ENCODE results near the gene SLC25A41. TPM values are rescaled to one million over a fixed set of nuclear protein-coding genes. Genes with fewer than 3 reads are reported as not detected.

Gene SLC25A41
- total and polyA plus RNA-seq, 9 of the 15 experiments (the other 6 are each of a cell fraction or from before 2014, with no cell fraction given), result 0.08 to 4.2 (median 1.6) TPM

DNA sequence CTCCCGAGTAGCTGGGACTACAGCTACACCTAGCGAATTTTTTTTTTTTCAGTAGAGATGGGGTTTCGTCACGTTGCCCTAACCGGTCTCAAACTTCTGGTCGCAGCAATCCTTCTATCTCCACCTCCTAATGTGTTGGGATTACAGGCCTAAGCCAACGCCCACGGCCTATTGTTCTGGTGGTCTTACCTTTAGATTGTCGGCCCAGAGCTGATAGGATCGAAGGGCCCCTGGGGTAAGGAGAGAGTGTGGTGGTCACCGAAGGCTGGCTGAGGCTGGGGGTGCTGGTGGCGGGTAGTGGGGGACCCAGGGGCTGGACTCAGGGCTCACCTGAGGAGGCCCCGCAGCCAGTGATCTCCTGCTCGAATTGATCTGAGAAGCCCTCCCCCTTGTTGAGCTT lies 37.5 kb upstream of the SLC25A41 start:
- Histone ChIP-seq H3K4me3 (no peak overlapping the region), H4K20me1 (replicated peaks; ENCODE audit: control insufficient read depth, insufficient read depth, low read length) (no peaks in the 10 kb centered on the region), H3K4me1 (replicated peaks in 1 of 2; ENCODE audit: control insufficient read depth in 2 of 2, insufficient read depth in 2 of 2, low read length in 2 of 2) (peaks cover 4 to 27% of the 10 kb centered on the region in 2 experiments; a peak in 4 of 5 replicates), H3K9me1 (ENCODE audit: control insufficient read depth, insufficient read depth, low read length) (no peaks in the 10 kb centered on the region), H3K9me3 (replicated peaks; ENCODE audit: control insufficient read depth, insufficient read depth, low read depth, low read length) (0 out of 2 replicates have a peak, but pooled peaks cover 2% of the 10 kb centered on the region), H3K27me3 (ENCODE audit: control insufficient read depth in 2 of 2, insufficient read depth in 2 of 2, low read length in 2 of 2) (peaks cover 3 to 8% of the 10 kb centered on the region in 2 experiments; a peak in 3 of 5 replicates), H3K4me2 (ENCODE audit: insufficient read depth, low read length) (no peak overlapping the region), H2AFZ (ENCODE audit: low read depth, low read length) (no peak overlapping the region), H3K36me3 (ENCODE audit: control insufficient read depth, insufficient read depth, low read length) (no peaks in the 10 kb centered on the region), H3K9ac (ENCODE audit: insufficient read depth in 1 of 2, low read depth in 2 of 2, low read length in 2 of 2) (peak overlapping the region in 1 of 2 experiments; percentile 42; a peak in 1 of 4 replicates), H3K27ac (ENCODE audit: extremely low read depth, low read depth, low read length) (no peak overlapping the region), H3K79me2 (ENCODE audit: control insufficient read depth, insufficient read depth, low read length) (no peaks in the 10 kb centered on the region)
- ATAC-seq, result peak; percentile 45; the same call in 1 of the 3 replicates
- no peak for TF ChIP-seq KAT7 (CRISPR knock-in tag; IDR thresholded peaks at IDR 0.05; ENCODE audit: borderline replicate concordance)
- TF ChIP-seq GABPB2 (CRISPR knock-in tag; conservative IDR thresholded peaks at IDR 0.05), result no peak
- TF ChIP-seq, protein P1, sequence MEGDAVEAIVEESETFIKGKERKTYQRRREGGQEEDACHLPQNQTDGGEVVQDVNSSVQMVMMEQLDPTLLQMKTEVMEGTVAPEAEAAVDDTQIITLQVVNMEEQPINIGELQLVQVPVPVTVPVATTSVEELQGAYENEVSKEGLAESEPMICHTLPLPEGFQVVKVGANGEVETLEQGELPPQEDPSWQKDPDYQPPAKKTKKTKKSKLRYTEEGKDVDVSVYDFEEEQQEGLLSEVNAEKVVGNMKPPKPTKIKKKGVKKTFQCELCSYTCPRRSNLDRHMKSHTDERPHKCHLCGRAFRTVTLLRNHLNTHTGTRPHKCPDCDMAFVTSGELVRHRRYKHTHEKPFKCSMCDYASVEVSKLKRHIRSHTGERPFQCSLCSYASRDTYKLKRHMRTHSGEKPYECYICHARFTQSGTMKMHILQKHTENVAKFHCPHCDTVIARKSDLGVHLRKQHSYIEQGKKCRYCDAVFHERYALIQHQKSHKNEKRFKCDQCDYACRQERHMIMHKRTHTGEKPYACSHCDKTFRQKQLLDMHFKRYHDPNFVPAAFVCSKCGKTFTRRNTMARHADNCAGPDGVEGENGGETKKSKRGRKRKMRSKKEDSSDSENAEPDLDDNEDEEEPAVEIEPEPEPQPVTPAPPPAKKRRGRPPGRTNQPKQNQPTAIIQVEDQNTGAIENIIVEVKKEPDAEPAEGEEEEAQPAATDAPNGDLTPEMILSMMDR (IDR thresholded peaks at IDR 0.05 in 2 of 3, conservative IDR thresholded peaks at IDR 0.05 in 1 of 3; ENCODE audit: insufficient read depth in 2 of 3, low read depth in 1 of 3, low read length in 3 of 3), result 0 out of 6 replicates have a peak, but pooled peaks of 1 of the 3 experiments have one; percentile 15
- TF ChIP-seq, protein P2, sequence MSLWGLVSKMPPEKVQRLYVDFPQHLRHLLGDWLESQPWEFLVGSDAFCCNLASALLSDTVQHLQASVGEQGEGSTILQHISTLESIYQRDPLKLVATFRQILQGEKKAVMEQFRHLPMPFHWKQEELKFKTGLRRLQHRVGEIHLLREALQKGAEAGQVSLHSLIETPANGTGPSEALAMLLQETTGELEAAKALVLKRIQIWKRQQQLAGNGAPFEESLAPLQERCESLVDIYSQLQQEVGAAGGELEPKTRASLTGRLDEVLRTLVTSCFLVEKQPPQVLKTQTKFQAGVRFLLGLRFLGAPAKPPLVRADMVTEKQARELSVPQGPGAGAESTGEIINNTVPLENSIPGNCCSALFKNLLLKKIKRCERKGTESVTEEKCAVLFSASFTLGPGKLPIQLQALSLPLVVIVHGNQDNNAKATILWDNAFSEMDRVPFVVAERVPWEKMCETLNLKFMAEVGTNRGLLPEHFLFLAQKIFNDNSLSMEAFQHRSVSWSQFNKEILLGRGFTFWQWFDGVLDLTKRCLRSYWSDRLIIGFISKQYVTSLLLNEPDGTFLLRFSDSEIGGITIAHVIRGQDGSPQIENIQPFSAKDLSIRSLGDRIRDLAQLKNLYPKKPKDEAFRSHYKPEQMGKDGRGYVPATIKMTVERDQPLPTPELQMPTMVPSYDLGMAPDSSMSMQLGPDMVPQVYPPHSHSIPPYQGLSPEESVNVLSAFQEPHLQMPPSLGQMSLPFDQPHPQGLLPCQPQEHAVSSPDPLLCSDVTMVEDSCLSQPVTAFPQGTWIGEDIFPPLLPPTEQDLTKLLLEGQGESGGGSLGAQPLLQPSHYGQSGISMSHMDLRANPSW (CRISPR knock-in tag; IDR thresholded peaks at IDR 0.05), result no peak
- no peak for TF ChIP-seq KDM4B (IDR thresholded peaks at IDR 0.05; ENCODE audit: borderline replicate concordance in 2 of 2, low read depth in 1 of 2)
- intact Hi-C loops (cut with micrococcal nuclease) (no loop called here), in situ Hi-C loops (cut with MboI) (no loop called here)
- CTCF ChIA-PET (ENCODE audit: low intra/inter-chr PET ratio), result no interaction called here
- 27% methylated on average over 11 of the region's 14 CpGs for WGBS (ENCODE audit: insufficient coverage, low coverage, missing lambda C conversion rate)
- POLR2A ChIA-PET, result interaction anchor here (0.6 to 0.7 kb wide), 3 partner anchors 13 to 420 kb away, joined by 3 read pairs; partner anchors contain the start of gene TNFSF9
- no TSS peak for BruUV-seq (replicated peaks)
- FAIRE-seq, result no peak
- DNase-seq (ENCODE audit: extremely low read depth in 1 of 4, low spot score in 3 of 4), result no peak
